Lung (tissue), 12 donors: ENCODE measurements around the gene DACT2. TPM values are rescaled to one million over a fixed set of nuclear protein-coding genes. Genes with fewer than 3 reads are reported as not detected.

Source experiments
- ATAC-seq: fragments of 200-7000 bp; cut with Tn5 transposase; one replicate; pipeline ENCODE4 v1.9.1; 2020; ENCODE audit warnings: moderate number of reproducible peaks; ENCODE audit not compliant: insufficient read depth, low FRiP score
- DNase-seq, 3 donors: peaks; one replicate each; pipeline ENCODE4 v3.0.0-alpha.2; 2013 to 2017
- H3K27ac ChIP-seq, 2 donors: one replicate each; pipeline ENCODE4 v1.5.1; 2013; ENCODE audit warnings: mild to moderate bottlenecking in 2 of 2, moderate library complexity in 2 of 2, control low read depth in 1 of 2, inconsistent platforms in 1 of 2, low read depth in 1 of 2, low read length in 1 of 2
- H3K27me3 ChIP-seq, 3 donors: one replicate each; pipeline ENCODE4 v1.5.1; 2013; ENCODE audit warnings: low read length in 2 of 3; ENCODE audit not compliant: control insufficient read depth in 3 of 3, insufficient read depth in 3 of 3
- H3K36me3 ChIP-seq, 4 donors: one replicate each; pipeline ENCODE4 v1.5.1; 2013; ENCODE audit warnings: low read length in 4 of 4, mild to moderate bottlenecking in 1 of 4, moderate library complexity in 1 of 4; ENCODE audit not compliant: control insufficient read depth in 4 of 4, insufficient read depth in 4 of 4
- H3K4me1 ChIP-seq, 5 donors: one replicate each; pipeline ENCODE4 v1.5.1; 2013; ENCODE audit warnings: low read length in 5 of 5, mild to moderate bottlenecking in 2 of 5, moderate library complexity in 1 of 5; ENCODE audit not compliant: control insufficient read depth in 5 of 5, insufficient read depth in 5 of 5
- H3K4me3 ChIP-seq: one replicate; pipeline ENCODE4 v1.5.1; 2013; ENCODE audit warnings: mild to moderate bottlenecking, control low read depth, moderate library complexity
- H3K9ac ChIP-seq, 2 donors: one replicate each; pipeline ENCODE4 v1.5.1; 2013; ENCODE audit warnings: low read length in 2 of 2, control low read depth in 1 of 2; ENCODE audit not compliant: insufficient read depth in 1 of 2
- H3K9me3 ChIP-seq, 4 donors: one replicate each; pipeline ENCODE4 v1.5.1; 2013; ENCODE audit warnings: low read length in 3 of 4, mild to moderate bottlenecking in 1 of 4, moderate library complexity in 1 of 4; ENCODE audit not compliant: control insufficient read depth in 4 of 4, insufficient read depth in 3 of 4
- WGBS, 2 donors: extraction: QIAGEN DNeasy Blood & Tissue Kit; methylation state at CpG; one replicate each; pipeline ENCODE4 v1.1.7; 2013; 5-methylcytosine and 5-hydroxymethylcytosine counted together
- polyA plus RNA-seq, 2 donors: library from polyadenylated mRNA; stranded (reverse); fragments of 200-250 nt; gene quantifications; one replicate each; pipeline ENCODE4 v1.2.1, GENCODE V29; 2013
- total RNA-seq, 2 donors: library from RNA; depleted of rRNA in 1 of 2; stranded (reverse); fragments of >200 nt in 1 of 2; gene quantifications; one replicate each; pipeline ENCODE4 v1.2.1, GENCODE V29; 2014 to 2021
- TF ChIP-seq, protein P1 (sequence below): IDR thresholded peaks from 2 replicates; pipeline ENCODE4 v1.5.1; 2012; ENCODE audit warnings: mild to moderate bottlenecking; ENCODE audit errors: control extremely low read depth, extremely low read depth
- donor health status: control.
- donor health status: control.
- donor health status: Bipolar disorder and iron deficiency.
- donor health status: healthy.
- donor health status: DM: yes; HTN: yes; CAD: no.

DACT2 gene
- total and polyA plus RNA-seq, 4 donors: 0.30 to 2.6 (median 1.7) TPM

DNA sequence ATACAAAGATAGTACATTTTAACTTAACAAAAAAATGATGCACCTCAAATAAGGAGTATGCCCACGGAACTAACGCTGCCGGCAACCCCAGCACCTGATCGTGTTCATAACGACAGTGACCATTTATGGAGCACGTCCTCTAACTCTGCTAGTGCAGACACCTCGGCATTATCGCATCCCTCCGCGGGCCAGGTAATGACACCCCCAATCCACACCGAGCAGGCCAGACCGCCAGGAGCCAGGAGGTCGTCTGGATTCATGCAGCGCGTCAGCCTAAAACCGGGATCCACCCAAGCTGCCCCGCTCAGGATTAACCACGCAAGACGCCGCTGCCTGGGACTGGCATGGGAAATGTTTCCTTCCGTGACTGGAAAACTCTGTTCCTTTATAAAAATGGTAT is 34.1 kb downstream of the DACT2 start:
- H3K27me3 ChIP-seq: no peaks in the 10 kb centered on the region
- H3K9me3 ChIP-seq: peaks cover 0 to 10% (median 0%) of the 10 kb centered on the region in 4 donors
- no peak for DNase-seq
- no peak overlapping the region for H3K4me3 ChIP-seq
- peaks cover 0 to under 1% (median 0%) of the 10 kb centered on the region in 5 donors for H3K4me1 ChIP-seq
- TF ChIP-seq, protein P1, sequence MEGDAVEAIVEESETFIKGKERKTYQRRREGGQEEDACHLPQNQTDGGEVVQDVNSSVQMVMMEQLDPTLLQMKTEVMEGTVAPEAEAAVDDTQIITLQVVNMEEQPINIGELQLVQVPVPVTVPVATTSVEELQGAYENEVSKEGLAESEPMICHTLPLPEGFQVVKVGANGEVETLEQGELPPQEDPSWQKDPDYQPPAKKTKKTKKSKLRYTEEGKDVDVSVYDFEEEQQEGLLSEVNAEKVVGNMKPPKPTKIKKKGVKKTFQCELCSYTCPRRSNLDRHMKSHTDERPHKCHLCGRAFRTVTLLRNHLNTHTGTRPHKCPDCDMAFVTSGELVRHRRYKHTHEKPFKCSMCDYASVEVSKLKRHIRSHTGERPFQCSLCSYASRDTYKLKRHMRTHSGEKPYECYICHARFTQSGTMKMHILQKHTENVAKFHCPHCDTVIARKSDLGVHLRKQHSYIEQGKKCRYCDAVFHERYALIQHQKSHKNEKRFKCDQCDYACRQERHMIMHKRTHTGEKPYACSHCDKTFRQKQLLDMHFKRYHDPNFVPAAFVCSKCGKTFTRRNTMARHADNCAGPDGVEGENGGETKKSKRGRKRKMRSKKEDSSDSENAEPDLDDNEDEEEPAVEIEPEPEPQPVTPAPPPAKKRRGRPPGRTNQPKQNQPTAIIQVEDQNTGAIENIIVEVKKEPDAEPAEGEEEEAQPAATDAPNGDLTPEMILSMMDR: no peak
- no peak overlapping the region for H3K27ac ChIP-seq
- H3K9ac ChIP-seq: no peak overlapping the region
- 95 to 97% methylated on average over 21 of the region's 21 CpGs for WGBS, 2 donors
- no peak for ATAC-seq
- no peaks in the 10 kb centered on the region for H3K36me3 ChIP-seq

DNA sequence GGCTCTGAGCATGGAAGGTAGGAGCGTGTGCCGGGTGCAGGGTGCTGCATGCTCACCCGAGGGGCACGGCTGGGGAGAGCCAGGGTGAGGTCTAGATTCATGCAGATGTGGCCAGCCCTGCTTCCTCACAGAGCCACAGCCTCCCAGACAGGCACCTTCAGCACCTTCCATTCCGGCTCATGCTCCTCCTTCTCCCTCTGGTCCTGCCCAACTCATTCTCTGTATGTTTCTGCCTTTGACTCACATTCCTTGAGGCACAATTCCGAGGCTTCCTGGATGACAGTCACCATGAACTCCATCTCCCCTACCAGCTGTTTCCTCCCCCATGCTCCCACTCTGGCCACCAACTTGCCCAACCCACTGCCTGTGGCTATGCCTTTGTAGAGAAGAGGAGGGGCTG is 35.4 kb downstream of the DACT2 start:
- Histone ChIP-seq H3K4me3 (no peak overlapping the region), H3K27me3 (no peaks in the 10 kb centered on the region), H3K4me1 (peaks cover 0 to 2% (median 0%) of the 10 kb centered on the region in 5 donors), H3K9ac (no peak overlapping the region), H3K36me3 (no peaks in the 10 kb centered on the region), H3K9me3 (peaks cover 0 to 2% (median 0%) of the 10 kb centered on the region in 4 donors), H3K27ac (no peak overlapping the region)
- DNase-seq: no peak
- ATAC-seq: no peak
- WGBS, 2 donors: 77 to 89% methylated on average over 5 to 6 of the region's 6 CpGs
- TF ChIP-seq, protein P1: no peak

DNA sequence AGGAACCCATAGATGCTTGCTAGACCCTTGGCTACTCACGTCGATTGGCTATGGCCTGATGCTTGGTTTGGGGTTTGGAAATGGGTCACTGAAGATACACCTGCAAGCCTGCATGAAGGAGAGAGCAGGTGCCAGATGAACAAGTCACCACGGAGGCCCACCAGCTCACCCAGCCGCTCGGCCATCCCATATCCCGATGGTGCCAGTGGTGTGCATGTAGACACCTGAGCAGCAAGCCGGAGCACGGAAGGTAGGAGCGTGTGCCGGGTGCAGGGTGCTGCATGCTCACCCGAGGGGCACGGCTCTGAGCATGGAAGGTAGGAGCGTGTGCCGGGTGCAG is 35.9 kb downstream of the DACT2 start:
- TF ChIP-seq, protein P1: no peak
- H3K9me3 ChIP-seq: no peaks in the 10 kb centered on the region
- no peak overlapping the region for H3K9ac ChIP-seq
- 96 to 97% methylated on average over 14 of the region's 14 CpGs for WGBS, 2 donors
- DNase-seq (no peak), ATAC-seq (no peak)
- no peak overlapping the region for H3K27ac ChIP-seq
- no peaks in the 10 kb centered on the region for H3K27me3 ChIP-seq
- H3K36me3 ChIP-seq: no peaks in the 10 kb centered on the region
- peaks cover 0 to 5% (median 0%) of the 10 kb centered on the region in 5 donors for H3K4me1 ChIP-seq
- no peak overlapping the region for H3K4me3 ChIP-seq

DNA sequence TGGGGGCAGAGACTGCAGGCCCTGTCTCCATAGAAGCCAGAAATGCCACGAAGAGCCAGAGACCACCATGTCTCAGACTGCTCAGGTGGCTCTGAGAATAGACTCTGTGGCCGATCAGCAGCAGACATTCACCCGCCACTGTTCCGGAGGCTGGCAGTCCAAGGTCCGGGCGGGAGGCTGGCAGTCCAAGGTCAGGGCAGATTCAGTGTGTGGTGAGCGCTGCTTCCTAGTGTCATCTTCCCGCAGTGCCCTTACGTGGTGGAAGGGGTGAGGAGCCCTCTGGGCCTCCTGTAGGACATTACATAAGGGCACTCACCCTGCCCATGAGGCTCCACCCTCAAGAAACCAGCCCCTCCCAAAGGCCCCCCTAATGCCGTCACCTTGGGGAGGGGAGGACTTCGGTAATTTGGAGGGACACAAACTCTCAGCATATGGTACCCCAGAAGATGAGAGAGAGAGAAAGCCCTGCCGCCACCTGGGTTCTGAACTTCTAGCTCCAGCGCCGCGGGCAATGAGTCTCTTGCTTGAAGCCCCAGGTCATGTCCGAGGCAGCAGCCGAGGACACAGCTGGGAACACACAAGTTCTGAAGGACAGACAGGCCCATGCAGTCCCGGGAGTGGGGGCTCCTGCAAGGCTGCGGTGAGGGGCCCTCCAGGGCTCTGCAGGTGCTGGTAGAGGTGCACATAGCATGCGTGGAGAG is 36.4 kb downstream of the DACT2 start:
- H3K4me1 ChIP-seq: peaks cover 0 to 10% (median 0%) of the 10 kb centered on the region in 5 donors
- H3K36me3 ChIP-seq: no peaks in the 10 kb centered on the region
- H3K27ac ChIP-seq: no peak overlapping the region
- no peak overlapping the region for H3K9ac ChIP-seq
- no peak for DNase-seq
- no peak for ATAC-seq
- TF ChIP-seq, protein P1: no peak
- no peaks in the 10 kb centered on the region for H3K27me3 ChIP-seq
- H3K4me3 ChIP-seq: no peak overlapping the region
- no peaks in the 10 kb centered on the region for H3K9me3 ChIP-seq
- 90 to 94% methylated on average over 20 of the region's 20 CpGs for WGBS, 2 donors
